ENCODE measurements around the gene SLC4A9.

SLC4A9 gene

DNA sequence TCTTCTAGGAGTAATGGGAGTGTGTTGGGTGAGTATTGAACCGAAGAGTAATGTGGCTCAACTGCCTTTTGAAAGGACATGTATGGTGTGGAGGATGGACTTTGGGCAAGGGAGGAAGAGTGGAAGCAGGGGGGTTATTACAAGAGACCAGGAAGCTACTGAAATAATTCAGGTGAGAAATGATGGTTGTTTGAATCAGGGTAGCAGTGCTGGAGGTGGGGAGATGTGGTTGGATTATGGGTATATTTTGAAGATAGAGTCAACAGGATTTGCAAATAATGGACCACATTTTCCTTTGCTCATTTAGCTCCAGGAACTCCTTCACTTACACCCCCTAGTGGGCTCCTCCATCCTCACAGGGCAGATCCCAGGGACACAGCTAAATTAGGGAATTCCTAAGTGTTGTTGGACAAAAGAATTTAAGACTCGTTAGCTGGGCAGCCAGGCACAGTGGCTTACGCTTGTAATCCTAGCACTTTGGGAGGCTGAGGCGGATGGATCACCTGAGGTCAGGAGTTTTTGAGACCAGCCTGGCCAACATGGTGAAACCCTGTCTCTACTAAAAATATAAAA lies 1.2 kb upstream of the SLC4A9 start:
- no peaks in the 10 kb centered on the region for H3K27me3 ChIP-seq (ENCODE audit: insufficient read depth, low read length)
- no peaks in the 10 kb centered on the region for H3K36me3 ChIP-seq (ENCODE audit: insufficient read depth, low read length)
- no peaks in the 10 kb centered on the region for H3K9me3 ChIP-seq (ENCODE audit: low read length)
- H3K4me1 ChIP-seq (ENCODE audit: insufficient read depth, low read length) = no peaks in the 10 kb centered on the region
- no peak overlapping the region for H3K4me3 ChIP-seq (ENCODE audit: low read length)
- no peak overlapping the region for H2AFZ ChIP-seq (ENCODE audit: low read depth, low read length)

DNA sequence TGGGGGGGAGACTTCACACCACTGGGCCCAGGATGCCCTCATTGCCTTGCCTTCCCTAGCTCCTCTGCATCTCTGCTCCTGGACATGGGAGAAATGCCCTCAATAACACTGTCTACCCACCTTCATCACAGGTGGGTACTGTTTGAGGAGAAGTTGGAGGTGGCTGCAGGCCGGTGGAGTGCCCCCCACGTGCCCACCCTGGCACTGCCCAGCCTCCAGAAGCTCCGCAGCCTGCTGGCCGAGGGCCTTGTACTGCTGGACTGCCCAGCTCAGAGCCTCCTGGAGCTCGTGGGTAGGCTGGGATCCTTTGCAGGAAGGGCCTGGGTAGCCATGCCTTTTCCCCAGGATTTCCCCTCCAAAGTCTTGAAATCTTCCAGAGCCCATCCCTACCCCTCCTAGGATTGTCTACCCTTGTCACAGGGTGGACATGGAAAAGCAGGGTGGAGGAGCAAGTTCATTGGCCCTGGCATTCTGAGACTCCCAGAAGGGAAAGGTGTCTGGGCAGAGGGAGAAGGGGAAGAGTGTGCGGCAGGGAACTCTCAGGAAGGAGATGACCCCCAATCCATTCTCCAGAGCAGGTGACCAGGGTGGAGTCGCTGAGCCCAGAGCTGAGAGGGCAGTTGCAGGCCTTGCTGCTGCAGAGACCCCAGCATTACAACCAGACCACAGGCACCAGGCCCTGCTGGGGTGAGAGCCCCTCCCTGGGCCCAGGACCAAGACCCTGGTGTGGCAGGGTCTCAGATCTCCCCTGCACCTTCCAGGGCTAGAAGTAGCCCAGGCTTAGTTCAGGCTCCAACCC lies 886 bp downstream of the SLC4A9 start:
- no peaks in the 10 kb centered on the region for H3K4me1 ChIP-seq (ENCODE audit: insufficient read depth, low read length)

DNA sequence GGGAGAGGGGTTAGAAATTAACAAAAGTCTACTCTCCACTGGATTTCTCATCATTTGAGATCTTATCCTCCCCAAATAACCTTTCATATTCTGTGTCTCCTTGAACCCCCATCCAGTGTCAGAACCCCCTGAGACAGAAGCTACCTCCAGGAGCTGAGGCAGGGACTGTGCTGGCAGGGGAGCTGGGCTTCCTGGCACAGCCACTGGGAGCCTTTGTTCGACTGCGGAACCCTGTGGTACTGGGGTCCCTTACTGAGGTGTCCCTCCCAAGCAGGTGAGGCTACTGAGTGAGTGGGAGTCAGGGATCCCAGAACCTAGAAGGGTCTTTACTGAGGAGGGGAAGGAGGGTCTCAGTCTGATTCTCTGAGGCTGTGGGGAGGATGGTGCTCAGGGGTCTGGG lies 1.9 kb downstream of the SLC4A9 start:
- no peaks in the 10 kb centered on the region for H3K4me1 ChIP-seq (ENCODE audit: insufficient read depth, low read length)

More for the DNA sequence above, 886 bp downstream of the SLC4A9 start:
- Histone ChIP-seq H2AFZ (ENCODE audit: low read depth, low read length) (no peak overlapping the region), H3K9me3 (ENCODE audit: low read length) (no peaks in the 10 kb centered on the region), H3K4me3 (ENCODE audit: low read length) (no peak overlapping the region), H3K36me3 (ENCODE audit: insufficient read depth, low read length) (no peaks in the 10 kb centered on the region), H3K27me3 (ENCODE audit: insufficient read depth, low read length) (no peaks in the 10 kb centered on the region)

DNA sequence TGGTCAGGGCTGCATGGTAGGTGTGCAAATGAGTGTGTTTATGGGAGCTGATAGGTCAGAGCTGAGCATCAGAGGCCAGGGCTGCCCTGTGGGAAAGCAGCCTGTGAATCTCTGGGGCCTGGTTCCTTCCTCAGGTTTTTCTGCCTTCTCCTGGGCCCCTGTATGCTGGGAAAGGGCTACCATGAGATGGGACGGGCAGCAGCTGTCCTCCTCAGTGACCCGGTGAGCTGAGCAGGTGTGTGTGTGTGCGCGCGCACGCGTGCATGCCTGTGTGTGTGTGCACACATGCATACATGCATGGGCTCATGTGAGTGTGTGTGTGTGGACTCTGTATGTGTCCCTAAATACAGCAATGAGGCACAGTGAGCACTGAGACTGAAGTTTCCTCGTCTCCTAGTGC lies 2.3 kb downstream of the SLC4A9 start:
- H3K9me3 ChIP-seq (ENCODE audit: low read length) = no peaks in the 10 kb centered on the region
- H3K27me3 ChIP-seq (ENCODE audit: insufficient read depth, low read length) = no peaks in the 10 kb centered on the region
- H3K4me3 ChIP-seq (ENCODE audit: low read length) = no peak overlapping the region
- H3K4me1 ChIP-seq (ENCODE audit: insufficient read depth, low read length) = no peaks in the 10 kb centered on the region
- no peaks in the 10 kb centered on the region for H3K36me3 ChIP-seq (ENCODE audit: insufficient read depth, low read length)
- no peak overlapping the region for H2AFZ ChIP-seq (ENCODE audit: low read depth, low read length)

More for the DNA sequence above, 1.9 kb downstream of the SLC4A9 start:
- Histone ChIP-seq H3K27me3 (ENCODE audit: insufficient read depth, low read length) (no peaks in the 10 kb centered on the region), H3K36me3 (ENCODE audit: insufficient read depth, low read length) (no peaks in the 10 kb centered on the region), H3K9me3 (ENCODE audit: low read length) (no peaks in the 10 kb centered on the region), H2AFZ (ENCODE audit: low read depth, low read length) (no peak overlapping the region), H3K4me3 (ENCODE audit: low read length) (no peak overlapping the region)

DNA sequence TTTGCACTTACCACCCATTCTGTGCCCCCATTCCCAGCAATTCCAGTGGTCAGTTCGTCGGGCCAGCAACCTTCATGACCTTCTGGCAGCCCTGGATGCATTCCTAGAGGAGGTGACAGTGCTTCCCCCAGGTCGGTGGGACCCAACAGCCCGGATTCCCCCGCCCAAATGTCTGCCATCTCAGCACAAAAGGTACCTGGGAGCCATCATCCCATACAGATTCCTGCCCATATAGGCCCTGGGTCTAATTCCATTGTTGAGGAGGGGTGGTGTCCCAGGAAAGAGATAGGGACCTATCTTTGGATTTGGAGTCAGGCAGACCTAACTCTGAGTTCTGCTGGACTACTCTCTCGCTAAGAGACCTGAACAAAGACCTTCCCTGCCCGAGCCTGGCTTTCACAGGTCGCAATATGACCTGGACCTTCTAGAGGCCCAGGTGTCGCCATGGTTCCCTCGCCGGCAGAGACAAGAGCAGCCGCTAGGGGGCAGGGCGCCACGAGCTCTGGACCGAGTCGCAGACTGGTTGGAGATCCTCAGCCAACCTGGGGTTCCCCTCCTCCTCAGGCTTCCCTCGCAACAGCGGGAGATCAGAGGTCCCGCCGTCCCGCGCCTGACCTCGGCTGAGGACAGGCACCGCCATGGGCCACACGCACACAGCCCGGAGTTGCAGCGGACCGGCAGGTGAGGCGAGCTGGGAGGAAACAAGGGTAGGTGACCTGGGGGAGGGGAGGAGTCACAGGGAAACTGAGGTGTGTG lies 3.1 kb downstream of the SLC4A9 start:
- no peak overlapping the region for H2AFZ ChIP-seq (ENCODE audit: low read depth, low read length)
- H3K4me3 ChIP-seq (ENCODE audit: low read length) = no peak overlapping the region
- no peaks in the 10 kb centered on the region for H3K9me3 ChIP-seq (ENCODE audit: low read length)

DNA sequence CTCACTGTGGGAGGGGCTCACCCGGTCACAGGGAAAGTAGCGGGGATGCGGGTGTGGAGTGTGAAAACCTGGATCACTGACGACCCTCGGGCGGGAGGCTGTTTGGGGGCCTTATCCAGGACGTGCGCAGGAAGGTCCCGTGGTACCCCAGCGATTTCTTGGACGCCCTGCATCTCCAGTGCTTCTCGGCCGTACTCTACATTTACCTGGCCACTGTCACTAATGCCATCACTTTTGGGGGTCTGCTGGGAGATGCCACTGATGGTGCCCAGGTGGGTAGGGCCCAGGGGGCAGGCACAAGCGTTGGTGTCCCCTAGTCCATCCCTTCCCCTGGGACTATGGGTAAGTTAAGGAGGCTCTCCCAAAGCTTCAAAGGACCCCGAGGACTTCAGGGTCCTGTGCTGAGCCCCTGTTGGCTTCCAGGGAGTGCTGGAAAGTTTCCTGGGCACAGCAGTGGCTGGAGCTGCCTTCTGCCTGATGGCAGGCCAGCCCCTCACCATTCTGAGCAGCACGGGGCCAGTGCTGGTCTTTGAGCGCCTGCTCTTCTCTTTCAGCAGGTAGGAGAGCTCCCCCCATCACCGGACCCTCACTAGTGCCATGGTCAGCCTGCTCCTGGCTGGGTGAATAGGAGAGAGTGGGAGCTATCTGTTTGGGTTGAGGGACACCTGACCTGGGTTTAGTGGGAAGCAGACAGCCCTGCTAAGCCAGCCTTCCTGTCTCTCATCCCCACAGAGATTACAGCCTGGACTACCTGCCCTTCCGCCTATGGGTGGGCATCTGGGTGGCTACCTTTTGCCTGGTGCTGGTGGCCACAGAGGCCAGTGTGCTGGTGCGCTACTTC lies 3.9 kb downstream of the SLC4A9 start:
- H2AFZ ChIP-seq (ENCODE audit: low read depth, low read length) = no peak overlapping the region
- no peaks in the 10 kb centered on the region for H3K27me3 ChIP-seq (ENCODE audit: insufficient read depth, low read length)
- H3K4me3 ChIP-seq (ENCODE audit: low read length) = no peak overlapping the region
- H3K9me3 ChIP-seq (ENCODE audit: low read length) = no peaks in the 10 kb centered on the region
- no peaks in the 10 kb centered on the region for H3K4me1 ChIP-seq (ENCODE audit: insufficient read depth, low read length)
- H3K36me3 ChIP-seq (ENCODE audit: insufficient read depth, low read length) = no peaks in the 10 kb centered on the region

More for the DNA sequence above, 3.1 kb downstream of the SLC4A9 start:
- Histone ChIP-seq H3K4me1 (ENCODE audit: insufficient read depth, low read length) (no peaks in the 10 kb centered on the region), H3K36me3 (ENCODE audit: insufficient read depth, low read length) (no peaks in the 10 kb centered on the region), H3K27me3 (ENCODE audit: insufficient read depth, low read length) (no peaks in the 10 kb centered on the region)

DNA sequence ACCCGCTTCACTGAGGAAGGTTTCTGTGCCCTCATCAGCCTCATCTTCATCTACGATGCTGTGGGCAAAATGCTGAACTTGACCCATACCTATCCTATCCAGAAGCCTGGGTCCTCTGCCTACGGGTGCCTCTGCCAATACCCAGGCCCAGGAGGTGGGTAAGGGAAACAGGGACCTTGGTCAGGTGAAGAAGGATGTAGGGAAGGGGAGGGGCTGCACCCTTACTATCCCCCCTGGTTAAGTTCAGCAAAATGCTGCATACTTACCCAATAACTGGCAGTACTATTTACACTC lies 4.4 kb downstream of the SLC4A9 start:
- Histone ChIP-seq H3K36me3 (ENCODE audit: insufficient read depth, low read length) (no peaks in the 10 kb centered on the region), H2AFZ (ENCODE audit: low read depth, low read length) (no peak overlapping the region), H3K27me3 (ENCODE audit: insufficient read depth, low read length) (no peaks in the 10 kb centered on the region), H3K4me1 (ENCODE audit: insufficient read depth, low read length) (no peaks in the 10 kb centered on the region), H3K9me3 (ENCODE audit: low read length) (no peaks in the 10 kb centered on the region), H3K4me3 (ENCODE audit: low read length) (no peak overlapping the region)

DNA sequence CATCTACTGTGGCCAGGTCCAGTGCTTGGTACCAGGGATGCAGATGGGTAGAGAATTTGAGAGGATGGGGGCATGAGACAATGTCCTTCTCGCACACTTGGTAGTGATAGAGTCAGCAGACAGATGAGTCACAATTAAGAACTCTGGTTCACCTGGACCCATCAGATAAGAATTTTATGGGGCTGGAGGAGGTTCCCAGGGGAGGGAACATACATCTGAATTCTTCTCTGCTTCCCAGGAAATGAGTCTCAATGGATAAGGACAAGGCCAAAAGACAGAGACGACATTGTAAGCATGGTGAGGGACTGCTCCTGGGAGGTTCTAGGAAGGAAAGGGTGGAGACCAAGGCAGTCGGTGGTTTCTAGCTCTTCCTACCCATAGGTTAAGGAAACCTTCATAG lies 5.3 kb downstream of the SLC4A9 start:
- no peaks in the 10 kb centered on the region for H3K9me3 ChIP-seq (ENCODE audit: low read length)
- no peaks in the 10 kb centered on the region for H3K27me3 ChIP-seq (ENCODE audit: insufficient read depth, low read length)
- no peak overlapping the region for H3K4me3 ChIP-seq (ENCODE audit: low read length)
- no peaks in the 10 kb centered on the region for H3K36me3 ChIP-seq (ENCODE audit: insufficient read depth, low read length)
- H3K4me1 ChIP-seq (ENCODE audit: insufficient read depth, low read length) = no peaks in the 10 kb centered on the region
- H2AFZ ChIP-seq (ENCODE audit: low read depth, low read length) = no peak overlapping the region

DNA sequence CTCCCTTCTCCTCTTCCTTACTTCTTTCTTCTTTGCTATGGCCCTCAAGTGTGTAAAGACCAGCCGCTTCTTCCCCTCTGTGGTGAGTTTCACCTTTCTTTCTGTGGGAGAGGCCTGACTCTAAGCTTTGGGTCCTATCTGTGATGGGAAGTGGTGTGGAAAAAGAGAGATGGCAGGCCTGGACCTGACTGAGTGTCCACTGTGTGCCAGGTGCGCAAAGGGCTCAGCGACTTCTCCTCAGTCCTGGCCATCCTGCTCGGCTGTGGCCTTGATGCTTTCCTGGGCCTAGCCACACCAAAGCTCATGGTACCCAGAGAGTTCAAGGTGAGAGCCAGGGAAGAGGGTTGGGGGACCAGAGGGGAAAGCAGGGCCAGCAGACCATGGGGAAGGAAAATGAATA lies 5.9 kb downstream of the SLC4A9 start:
- Histone ChIP-seq H2AFZ (ENCODE audit: low read depth, low read length) (no peak overlapping the region), H3K36me3 (ENCODE audit: insufficient read depth, low read length) (no peaks in the 10 kb centered on the region), H3K4me1 (ENCODE audit: insufficient read depth, low read length) (no peaks in the 10 kb centered on the region), H3K9me3 (ENCODE audit: low read length) (no peaks in the 10 kb centered on the region), H3K27me3 (ENCODE audit: insufficient read depth, low read length) (no peaks in the 10 kb centered on the region), H3K4me3 (ENCODE audit: low read length) (no peak overlapping the region)

DNA sequence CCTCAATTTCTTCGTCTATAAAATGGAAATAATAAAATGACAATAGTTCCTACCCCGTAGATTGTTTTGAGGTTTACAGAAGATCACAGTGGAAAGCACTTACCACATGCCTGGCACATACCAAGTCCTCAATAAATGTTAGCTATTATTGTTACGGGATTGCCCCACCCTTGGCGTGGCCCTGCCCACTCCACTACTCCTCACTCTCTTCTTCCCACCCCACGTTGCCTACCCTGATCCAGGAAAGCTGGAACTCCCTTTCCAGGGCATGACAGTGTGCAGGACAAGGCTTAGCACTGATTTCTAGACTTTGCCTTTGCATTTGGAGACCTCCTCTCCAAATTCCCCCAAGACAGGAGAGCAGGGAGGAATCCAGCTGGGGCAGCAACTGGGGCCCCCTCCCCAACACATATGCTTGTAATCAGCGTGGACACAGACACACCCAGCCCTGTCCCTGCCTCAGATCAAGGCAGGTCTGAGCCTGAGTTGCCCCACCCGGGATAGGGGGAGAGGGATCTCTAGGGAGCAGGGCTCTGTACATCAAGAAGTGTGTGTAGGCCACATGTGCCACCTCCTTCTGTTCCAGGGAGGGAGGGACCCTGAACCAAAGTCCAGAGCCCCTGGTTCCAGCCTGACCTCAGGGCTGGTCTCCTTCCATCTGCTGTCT lies 6.7 kb downstream of the SLC4A9 start:
- Histone ChIP-seq H3K36me3 (ENCODE audit: insufficient read depth, low read length) (no peaks in the 10 kb centered on the region), H3K9me3 (ENCODE audit: low read length) (no peaks in the 10 kb centered on the region), H3K4me1 (ENCODE audit: insufficient read depth, low read length) (no peaks in the 10 kb centered on the region), H2AFZ (ENCODE audit: low read depth, low read length) (no peak overlapping the region), H3K4me3 (ENCODE audit: low read length) (no peak overlapping the region), H3K27me3 (ENCODE audit: insufficient read depth, low read length) (no peaks in the 10 kb centered on the region)

DNA sequence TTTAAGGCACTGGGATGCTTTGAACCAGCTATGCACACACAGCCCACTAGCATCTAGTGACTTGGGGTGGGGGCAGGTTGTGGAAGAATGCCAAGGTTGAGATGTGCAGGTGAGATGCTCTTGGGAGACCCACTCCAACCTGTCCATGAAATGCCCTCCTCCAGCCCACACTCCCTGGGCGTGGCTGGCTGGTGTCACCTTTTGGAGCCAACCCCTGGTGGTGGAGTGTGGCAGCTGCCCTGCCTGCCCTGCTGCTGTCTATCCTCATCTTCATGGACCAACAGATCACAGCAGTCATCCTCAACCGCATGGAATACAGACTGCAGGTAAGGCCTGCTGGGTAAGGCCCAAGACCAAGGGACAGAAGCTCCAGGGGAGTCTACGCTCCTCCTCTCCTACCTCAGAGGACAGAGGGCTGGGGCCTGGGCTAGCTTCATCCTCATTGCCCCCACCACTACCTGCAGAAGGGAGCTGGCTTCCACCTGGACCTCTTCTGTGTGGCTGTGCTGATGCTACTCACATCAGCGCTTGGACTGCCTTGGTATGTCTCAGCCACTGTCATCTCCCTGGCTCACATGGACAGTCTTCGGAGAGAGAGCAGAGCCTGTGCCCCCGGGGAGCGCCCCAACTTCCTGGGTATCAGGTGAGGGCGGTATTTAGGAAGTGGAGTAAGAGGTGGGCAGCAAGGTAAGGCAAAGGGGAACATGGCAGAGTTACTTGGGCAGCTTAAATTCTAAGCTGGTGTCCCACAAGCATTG lies 7.4 kb downstream of the SLC4A9 start:
- no peaks in the 10 kb centered on the region for H3K9me3 ChIP-seq (ENCODE audit: low read length)
- no peaks in the 10 kb centered on the region for H3K4me1 ChIP-seq (ENCODE audit: insufficient read depth, low read length)
- H3K27me3 ChIP-seq (ENCODE audit: insufficient read depth, low read length) = no peaks in the 10 kb centered on the region
- no peaks in the 10 kb centered on the region for H3K36me3 ChIP-seq (ENCODE audit: insufficient read depth, low read length)
- no peak overlapping the region for H3K4me3 ChIP-seq (ENCODE audit: low read length)
- no peak overlapping the region for H2AFZ ChIP-seq (ENCODE audit: low read depth, low read length)
